K562 (cell line): ENCODE results near the gene DDAH2. TPM values are rescaled to one million over a fixed set of nuclear protein-coding genes. Genes with fewer than 3 reads are reported as not detected.

Experiments
- ATAC-seq: fragments of 200-7000 bp; cut with Tn5 transposase; 3 replicates; pipeline ENCODE4 v1.9.1; 2020; ENCODE audit warnings: moderate library complexity
- BruUV-seq: library from RNA; stranded (reverse); fragments of 400-500 nt; replicated peaks from 2 replicates; lab custom pipeline; 2021; lab: Mats Ljungman, UMichigan
- CTCF ChIA-PET: fragments of 300-600 bp; formaldehyde crosslinking; extraction: SDS; loops from one replicate; lab custom pipeline; 2021; ENCODE audit warnings: low intra/inter-chr PET ratio; lab: Yijun Ruan, JAX
- POLR2A ChIA-PET: fragments of 300-600, 350-650 bp; sonication (Branson Sonifier 250); formaldehyde crosslinking; extraction: SDS; loops from one replicate; lab custom pipeline; 2021; ENCODE audit warnings: antibody characterized with exemption, inconsistent platforms; lab: Yijun Ruan, JAX
- DNase-seq, 4 experiments: peaks; one replicate each; pipeline versions ENCODE4 v3.0.0 to v3.0.0-alpha.2; 2011 to 2018; ENCODE audit warnings: low spot score in 3 of 4, mixed read lengths in 3 of 4; ENCODE audit errors: extremely low read depth in 1 of 4
- FAIRE-seq: peaks from 2 replicates; lab custom pipeline; 2011; peaks lifted over from hg19 to GRCh38; lab: Jason Lieb, UNC
- H2AFZ ChIP-seq: 2 replicates; pipeline ENCODE4 v1.6.0; 2011; ENCODE audit warnings: low read depth, low read length, control low read depth, inconsistent platforms
- H3K27ac ChIP-seq: fragments of 200-600 bp; 3 replicates; pipeline ENCODE4 v1.8.0; 2011; ENCODE audit warnings: low read depth, mild to moderate bottlenecking, control low read depth, inconsistent platforms, low read length, moderate library complexity, mixed read lengths; ENCODE audit errors: extremely low read depth
- H3K27me3 ChIP-seq, 2 experiments: fragments of 300-600 bp in 1 of 2; 2 replicates in 1 of 2; 3 replicates in 1 of 2; pipeline versions ENCODE4 v1.6.0 to v1.8.0; 2011; ENCODE audit warnings: inconsistent platforms in 2 of 2, low read length in 2 of 2, mild to moderate bottlenecking in 1 of 2, mixed read lengths in 1 of 2, moderate library complexity in 1 of 2; ENCODE audit not compliant: control insufficient read depth in 2 of 2, insufficient read depth in 2 of 2
- H3K36me3 ChIP-seq: fragments of 300-600 bp; 3 replicates; pipeline ENCODE4 v1.8.0; 2011; ENCODE audit warnings: mild to moderate bottlenecking, low read length, inconsistent platforms; ENCODE audit not compliant: control insufficient read depth, insufficient read depth
- H3K4me1 ChIP-seq, 2 experiments: fragments of 200-600 bp in 1 of 2; replicated peaks in 1 of 2; 2 replicates in 1 of 2; 3 replicates in 1 of 2; pipeline versions ENCODE4 v1.5.1 to v1.8.0; 2011; ENCODE audit warnings: inconsistent platforms in 2 of 2, low read length in 2 of 2, mild to moderate bottlenecking in 1 of 2, mixed read lengths in 1 of 2, moderate library complexity in 1 of 2; ENCODE audit not compliant: control insufficient read depth in 2 of 2, insufficient read depth in 2 of 2
- H3K4me2 ChIP-seq: 2 replicates; pipeline ENCODE4 v1.6.1; 2011; ENCODE audit warnings: low read length, control low read depth, inconsistent platforms, mixed read lengths; ENCODE audit not compliant: insufficient read depth
- H3K4me3 ChIP-seq: fragments of 200-600 bp; sonication (generic), shearing (Covaris generic); 2 replicates; pipeline ENCODE4 v1.5.1; 2016; ENCODE audit warnings: control low read depth, inconsistent platforms
- H3K79me2 ChIP-seq: fragments of 200-600 bp; 3 replicates; pipeline ENCODE4 v1.8.0; 2011; ENCODE audit warnings: low read length, inconsistent platforms; ENCODE audit not compliant: control insufficient read depth, insufficient read depth
- H3K9ac ChIP-seq, 2 experiments: 2 replicates each; pipeline versions ENCODE4 v1.6.0 to v1.6.1; 2011; ENCODE audit warnings: low read depth in 2 of 2, low read length in 2 of 2, control low read depth in 1 of 2, inconsistent platforms in 1 of 2, mild to moderate bottlenecking in 1 of 2, mixed read lengths in 1 of 2; ENCODE audit not compliant: insufficient read depth in 1 of 2
- H3K9me1 ChIP-seq: one replicate; pipeline ENCODE4 v1.6.0; 2011; ENCODE audit warnings: inconsistent platforms, mild to moderate bottlenecking, low read length, moderate library complexity; ENCODE audit not compliant: control insufficient read depth, insufficient read depth
- H3K9me3 ChIP-seq: replicated peaks from 2 replicates; pipeline ENCODE4 v1.5.1; 2011; ENCODE audit warnings: low read depth, low read length, inconsistent platforms; ENCODE audit not compliant: control insufficient read depth, insufficient read depth
- H4K20me1 ChIP-seq: replicated peaks from 2 replicates; pipeline ENCODE4 v1.6.1; 2011; ENCODE audit warnings: low read length, inconsistent platforms, mixed read lengths; ENCODE audit not compliant: control insufficient read depth, insufficient read depth
- ATF1 ChIP-seq, 2 experiments: fragments of 450-650 bp in 1 of 2; IDR thresholded peaks; 2 replicates each; pipeline ENCODE4 v1.6.1; 2016; ENCODE audit warnings: missing compliant biosample characterization in 1 of 2, missing genetic modification characterization in 1 of 2
- BRCA1 ChIP-seq, 2 experiments: fragments of 450-650 bp in 1 of 2; sonication (generic) in 1 of 2; formaldehyde crosslinking in 1 of 2; IDR thresholded peaks; 2 replicates each; pipeline versions ENCODE4 v1.5.0 to v1.6.1; 2017 to 2020; ENCODE audit warnings: mild to moderate bottlenecking in 1 of 2, missing genetic modification reagents in 1 of 2
- CTCF ChIP-seq, 3 experiments: IDR thresholded peaks in 2 of 3; conservative IDR thresholded peaks in 1 of 3; 2 replicates each; pipeline ENCODE4 v1.5.1; 2011 to 2012; ENCODE audit warnings: low read length in 3 of 3, mild to moderate bottlenecking in 3 of 3, control low read depth in 2 of 3, improper control_type of control experiment in 1 of 3, inconsistent platforms in 1 of 3, low read depth in 1 of 3, mixed read lengths in 1 of 3, moderate library complexity in 1 of 3; ENCODE audit not compliant: insufficient read depth in 2 of 3
- ELF4 ChIP-seq: fragments of 450-650 bp; formaldehyde crosslinking; IDR thresholded peaks from 2 replicates; pipeline ENCODE4 v1.4.0; 2022; ENCODE audit warnings: missing genetic modification characterization
- IRF2 ChIP-seq: sonication (generic); formaldehyde crosslinking; IDR thresholded peaks from 2 replicates; pipeline ENCODE4 v1.8.1; 2022; ENCODE audit warnings: mild to moderate bottlenecking, missing genetic modification reagents
- NRF1 ChIP-seq, 2 experiments: fragments of 450-650 bp; IDR thresholded peaks in 1 of 2; conservative IDR thresholded peaks in 1 of 2; 2 replicates each; pipeline ENCODE4 v1.6.1; 2014; ENCODE audit warnings: mild to moderate bottlenecking in 2 of 2
- POLR2AphosphoS2 ChIP-seq: IDR thresholded peaks from 2 replicates; pipeline ENCODE4 v1.6.1; 2012; ENCODE audit warnings: low read length, improper control_type of control experiment
- POU5F1 ChIP-seq: fragments of 150-350 bp; IDR thresholded peaks from 2 replicates; pipeline ENCODE4 v1.6.1; 2014; ENCODE audit warnings: borderline replicate concordance, low read length, low read depth, mild to moderate bottlenecking; ENCODE audit not compliant: partially characterized antibody
- PREB ChIP-seq: sonication (generic); formaldehyde crosslinking; IDR thresholded peaks from 2 replicates; pipeline ENCODE4 v1.8.1; 2023; ENCODE audit warnings: mild to moderate bottlenecking, missing genetic modification reagents
- RNF2 ChIP-seq: sonication (generic); IDR thresholded peaks from 2 replicates; pipeline ENCODE4 v1.6.1; 2016
- SMARCE1 ChIP-seq: fragments of 450-650 bp; IDR thresholded peaks from 2 replicates; pipeline ENCODE4 v1.7.1; 2016; ENCODE audit warnings: mild to moderate bottlenecking
- SRSF3 ChIP-seq: fragments of 200-400 bp; formaldehyde crosslinking; IDR thresholded peaks from 2 replicates; pipeline ENCODE4 v1.6.1; 2016; ENCODE audit warnings: mild to moderate bottlenecking, low read length, moderate library complexity; ENCODE audit not compliant: insufficient read depth
- TRIM28 ChIP-seq: fragments of 450-650 bp; IDR thresholded peaks from 2 replicates; pipeline ENCODE4 v1.6.1; 2017
- ZFP91 ChIP-seq: sonication (generic); formaldehyde crosslinking; IDR thresholded peaks from 2 replicates; pipeline ENCODE4 v1.8.0; 2022; ENCODE audit warnings: mild to moderate bottlenecking, missing genetic modification reagents
- ZNF324 ChIP-seq: fragments of 250-450 bp; sonication (Bioruptor Pico); IDR thresholded peaks from 2 replicates; pipeline ENCODE4 v1.4.0; 2020; ENCODE audit warnings: mild to moderate bottlenecking
- ZNF785 ChIP-seq: fragments of 250-450 bp; sonication (Bioruptor Pico); IDR thresholded peaks from 2 replicates; pipeline ENCODE4 v1.4.0; 2020; ENCODE audit warnings: mild to moderate bottlenecking
- WGBS: fragments of 100-300 bp; shearing (Covaris generic); methylation state at CpG from one replicate; pipeline ENCODE4 v1.1.6; 2016; ENCODE audit warnings: low coverage, mixed read lengths; ENCODE audit not compliant: insufficient coverage; ENCODE audit errors: missing lambda C conversion rate; 5-methylcytosine and 5-hydroxymethylcytosine counted together
- in situ Hi-C: fragments of 300-500 bp; cut with MboI; formaldehyde crosslinking; loops from 4 replicates; pipeline ENCODE4 v1.15.0; 2018; ENCODE audit warnings: inconsistent platforms, mixed read lengths
- intact Hi-C: fragments of 100-400 bp; cut with micrococcal nuclease; formaldehyde crosslinking; loops from 2 replicates; pipeline ENCODE4 v1.14.2; 2022
- polyA plus RNA-seq, 8 experiments: library from polyadenylated mRNA; depleted of rRNA in 4 of 8; stranded (reverse) in 5 of 8; unstranded in 3 of 8; fragments of >200 nt; fragmentation: Nextera tagmentation in 2 of 8; fragmentation: Illumina TruSeq in 1 of 8; extraction: Ambion mirVana in 2 of 8; extraction: Trizol in 1 of 8; gene quantifications; 2 replicates each; pipeline versions ENCODE4 v1.2.1 to v1.2.3, GENCODE V29; 2011 to 2014; ENCODE audit warnings: inconsistent platforms in 1 of 8, missing spikeins in 1 of 8
- total RNA-seq, 7 experiments: library from RNA; depleted of rRNA in 6 of 7; stranded (reverse); fragments of >200 nt in 6 of 7; fragmentation: Illumina TruSeq in 2 of 7; extraction: Trizol in 2 of 7; gene quantifications; 2 replicates each; pipeline versions ENCODE4 v1.2.1 to v1.2.3, GENCODE V29; 2011 to 2021; ENCODE audit warnings: low replicate concordance in 1 of 7

DDAH2 gene
- total and polyA plus RNA-seq, 9 of the 15 experiments (the other 6 are each of a cell fraction or from before 2014, with no cell fraction given) = 1.8 to 45.4 (median 21.4) TPM

GRCh38 chr6:31727717-31728671 lies 1.1 kb downstream of the DDAH2 start:
- intact Hi-C loops = loop anchor here (2.0 kb wide), 1 partner anchor 99 kb away; the partner anchor contains the start of gene HSPA1B
- Histone ChIP-seq H3K27ac (peak overlapping the region; percentile 64), H4K20me1 (no peaks in the 10 kb centered on the region), H3K9me3 (no peaks in the 10 kb centered on the region), H3K9ac (peak overlapping the region; percentile 38 to 82), H3K4me3 (no peak overlapping the region), H3K36me3 (peaks cover 55% of the 10 kb centered on the region), H3K79me2 (peaks cover 25% of the 10 kb centered on the region), H3K4me1 (peaks cover 44 to 69% of the 10 kb centered on the region in 2 experiments), H3K4me2 (peak overlapping the region; percentile 37), H3K9me1 (peaks cover 5% of the 10 kb centered on the region), H3K27me3 (no peaks in the 10 kb centered on the region), H2AFZ (peak overlapping the region; percentile 71)
- in situ Hi-C loops = no loop called here
- no TSS peak for BruUV-seq
- ATAC-seq (no peak), FAIRE-seq (peak; percentile 82), DNase-seq (no peak)
- ChIA-PET POLR2A (interaction anchor here (0.5 to 15.0 kb wide), 23 partner anchors 7 to 376 kb away, joined by 3 to 236 read pairs (median 3); partner anchors contain the start of genes ABHD16A, BAG6, C6orf47 and CLIC1), CTCF (interaction anchor here (2.0 kb wide), 1 partner anchor 42 kb away, joined by 18 read pairs; no protein-coding TSS in a partner anchor)
- WGBS = 94% methylated on average over 39 of the region's 41 CpGs
- TF ChIP-seq POLR2AphosphoS2 (no peak), PREB (CRISPR knock-in tag) (no peak), ELF4 (CRISPR knock-in tag) (peak; percentile 74; the same call in 1 of the 2 replicates), ATF1 (CRISPR knock-in tag; IDR thresholded peaks at IDR 0.05) (no peak), ATF1 (tag; IDR thresholded peaks at IDR 0.05) (no peak; the same call in 1 of the 2 replicates), IRF2 (CRISPR knock-in tag) (no peak), ZNF785 (CRISPR knock-in tag) (no peak), ZNF324 (CRISPR knock-in tag) (peak; percentile 6; the same call in 1 of the 2 replicates), SRSF3 (no peak), POU5F1 (no peak), RNF2 (no peak), SMARCE1 (peak; percentile 6; the same call in 1 of the 2 replicates), BRCA1 (IDR thresholded peaks at IDR 0.05) (no peak), BRCA1 (CRISPR knock-in tag; IDR thresholded peaks at IDR 0.05) (no peak), ZFP91 (CRISPR knock-in tag) (peak; percentile 78; the same call in 1 of the 2 replicates), TRIM28 (peak; percentile 54; the same call in 1 of the 2 replicates), NRF1 (conservative IDR thresholded peaks at IDR 0.05 in 1 of 2, IDR thresholded peaks at IDR 0.05 in 1 of 2) (no peak; a peak in 1 of 4 replicates), CTCF (IDR thresholded peaks at IDR 0.05 in 2 of 3, conservative IDR thresholded peaks at IDR 0.05 in 1 of 3; ENCODE audit: insufficient read depth in 2 of 3, low read depth in 1 of 3, low read length in 3 of 3) (no peak; a peak in 1 of 6 replicates)
